ENCODE data around the gene LAS1L. TPM values are rescaled to one million over a fixed set of nuclear protein-coding genes. Genes with fewer than 3 reads are reported as not detected.

LAS1L gene
- total and polyA plus RNA-seq, 11 donors, result 6.0 to 17.2 (median 13.1) TPM

DNA sequence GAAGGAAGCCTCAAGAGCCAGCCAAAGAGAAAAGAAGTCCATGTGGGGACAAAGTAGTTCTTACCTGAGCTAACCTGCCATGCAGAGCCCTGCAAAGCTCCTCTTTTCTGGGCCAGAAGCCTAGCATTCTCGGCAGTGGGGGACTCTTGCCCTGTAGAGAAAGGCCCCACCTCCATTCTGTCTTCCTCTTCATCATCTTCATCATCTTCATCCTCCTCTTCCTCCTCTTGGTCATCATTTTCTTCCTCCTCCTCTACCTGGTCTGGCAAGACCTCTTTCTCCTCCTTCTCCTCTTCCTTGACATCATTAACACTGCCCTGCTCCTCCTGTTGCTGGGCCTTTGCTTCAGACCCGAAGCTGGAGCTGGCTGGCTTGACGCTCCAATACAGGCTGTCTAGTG is 16.7 kb downstream of the LAS1L start:
- H3K4me1 ChIP-seq, result no peaks in the 10 kb centered on the region
- H3K36me3 ChIP-seq, result peaks cover 0 to 48% (median 34%) of the 10 kb centered on the region in 9 donors
- ATAC-seq (no peak), DNase-seq (no peak)
- TF ChIP-seq POLR2A (IDR thresholded peaks at IDR 0.05) (no peak), CTCF (IDR thresholded peaks at IDR 0.05) (no peak)
- H3K27me3 ChIP-seq, result no peaks in the 10 kb centered on the region
- 73 to 98% (median 89%) methylated on average over 3 of the region's 3 CpGs for WGBS, 4 donors
- no peaks in the 10 kb centered on the region for H3K9me3 ChIP-seq
- H3K27ac ChIP-seq, result no peak overlapping the region
- H3K4me3 ChIP-seq, result no peak overlapping the region
- intact Hi-C loops (cut with DNase I), result no loop called here

- no peak for TF ChIP-seq POLR2A (IDR thresholded peaks at IDR 0.05)
- TF ChIP-seq CTCF (IDR thresholded peaks at IDR 0.05), result no peak
- WGBS, 4 donors, result 75 to 92% (median 83%) methylated on average over 3 of the region's 3 CpGs
- H3K4me1 ChIP-seq, result no peaks in the 10 kb centered on the region
- intact Hi-C loops (cut with DNase I), result no loop called here
- DNase-seq (no peak), ATAC-seq (no peak)
- H3K36me3 ChIP-seq, result peaks cover 0 to 39% (median 27%) of the 10 kb centered on the region in 9 donors
- H3K27me3 ChIP-seq, result no peaks in the 10 kb centered on the region
- H3K9me3 ChIP-seq, result no peaks in the 10 kb centered on the region
- H3K4me3 ChIP-seq, result no peak overlapping the region
- no peak overlapping the region for H3K27ac ChIP-seq
Measured at GRCh38 chrX:65516756-65517155, 17.8 kb downstream of the LAS1L start.

DNA sequence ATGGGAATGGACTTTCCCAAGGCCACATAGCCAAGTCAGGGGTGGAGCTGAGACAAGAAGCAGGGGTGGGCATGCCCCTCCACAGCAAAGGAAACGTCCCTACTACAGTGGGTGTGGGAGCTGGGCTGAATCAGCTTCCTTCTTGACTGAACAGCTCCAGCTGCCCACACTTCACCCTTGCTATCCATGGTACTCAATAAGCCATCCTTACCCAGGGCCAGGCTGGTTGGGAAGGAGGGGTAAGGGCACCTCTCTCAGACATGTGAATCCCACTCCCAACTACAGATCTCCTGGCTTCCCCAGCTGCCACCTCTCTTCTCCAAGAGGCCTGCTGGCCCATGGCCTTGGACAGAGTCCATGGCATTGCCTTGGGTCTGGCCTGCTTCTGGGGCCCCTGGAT is 21.0 kb downstream of the LAS1L start:
- Histone ChIP-seq H3K27me3 (peaks cover 0 to 7% (median 0%) of the 10 kb centered on the region in 9 donors), H3K27ac (no peak overlapping the region), H3K4me1 (no peaks in the 10 kb centered on the region), H3K9me3 (no peaks in the 10 kb centered on the region), H3K4me3 (no peak overlapping the region), H3K36me3 (peaks cover 0 to 23% (median 10%) of the 10 kb centered on the region in 9 donors)
- no peak for TF ChIP-seq CTCF (IDR thresholded peaks at IDR 0.05)
- TF ChIP-seq POLR2A (IDR thresholded peaks at IDR 0.05), result no peak
- ATAC-seq (no peak), DNase-seq (no peak)
- 11 to 50% (median 42%) methylated on average over 1 of the region's 1 CpG for WGBS, 4 donors
- intact Hi-C loops (cut with DNase I), result no loop called here

DNA sequence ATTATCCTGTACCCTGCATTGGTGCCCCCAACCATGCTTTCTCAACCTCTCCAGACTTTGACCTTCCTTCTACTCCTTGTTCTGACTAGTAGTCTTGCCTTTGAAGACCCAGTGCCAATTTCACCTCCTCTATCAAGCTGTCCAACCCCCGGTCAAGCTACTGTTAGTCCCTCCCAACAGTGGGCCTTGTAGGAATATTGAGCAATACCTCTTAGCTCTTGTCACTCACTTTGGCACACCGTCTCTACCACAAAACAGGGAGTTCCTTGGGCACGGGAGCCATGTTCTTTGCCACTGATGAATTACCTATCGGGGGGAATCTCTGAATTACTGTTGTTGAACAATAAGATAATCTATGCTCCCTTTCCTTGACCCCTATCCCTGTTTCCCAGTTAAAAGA is 25.2 kb downstream of the LAS1L start:
- TF ChIP-seq CTCF (IDR thresholded peaks at IDR 0.05) (no peak), POLR2A (IDR thresholded peaks at IDR 0.05) (no peak)
- intact Hi-C loops (cut with DNase I), result no loop called here
- Histone ChIP-seq H3K4me3 (no peak overlapping the region), H3K9me3 (no peaks in the 10 kb centered on the region), H3K36me3 (peaks cover 0 to 11% (median 0%) of the 10 kb centered on the region in 9 donors), H3K27ac (no peak overlapping the region), H3K4me1 (no peaks in the 10 kb centered on the region), H3K27me3 (peaks cover 0 to 22% (median 0%) of the 10 kb centered on the region in 9 donors)
- ATAC-seq (no peak), DNase-seq (no peak)
- 75 to 97% (median 86%) methylated on average over 4 of the region's 4 CpGs for WGBS, 4 donors
